Progenitor cell of endocrine pancreas (in vitro differentiated cells): ENCODE measurements around the gene RPRD2. TPM values are rescaled to one million over a fixed set of nuclear protein-coding genes. Genes with fewer than 3 reads are reported as not detected.

Experiments
- DNase-seq: peaks from one replicate; pipeline ENCODE4 v3.0.0; 2021; ENCODE audit warnings: low spot score; ENCODE audit not compliant: unreplicated experiment
- H3K27ac Mint-ChIP-seq: 2 replicates; pipeline ENCODE4 v1.8.0; 2021; ENCODE audit warnings: mild to moderate bottlenecking, moderate library complexity, mixed read lengths
- H3K27me3 Mint-ChIP-seq: 2 replicates; pipeline ENCODE4 v1.8.0; 2021; ENCODE audit warnings: mixed read lengths
- H3K36me3 Mint-ChIP-seq: 2 replicates; pipeline ENCODE4 v1.8.0; 2022; ENCODE audit warnings: mixed read lengths; ENCODE audit not compliant: insufficient read depth
- H3K4me1 Mint-ChIP-seq: 2 replicates; pipeline ENCODE4 v1.8.0; 2021; ENCODE audit warnings: low read depth, mixed read lengths
- H3K4me3 Mint-ChIP-seq: 2 replicates; pipeline ENCODE4 v1.8.0; 2021; ENCODE audit warnings: low read depth, mild to moderate bottlenecking, moderate library complexity, mixed read lengths
- H3K9me3 Mint-ChIP-seq: 2 replicates; pipeline ENCODE4 v1.8.0; 2021; ENCODE audit warnings: low read depth, mixed read lengths
- total RNA-seq: library from RNA; stranded (reverse); gene quantifications from 2 replicates; pipeline ENCODE4 v1.2.1, GENCODE V29; 2021
- TF ChIP-seq, protein P1 (sequence below): fragments of 200-600 bp; sonication (generic); IDR thresholded peaks from one replicate; pipeline ENCODE4 v1.5.0; 2021; ENCODE audit warnings: antibody characterized with exemption, mild to moderate bottlenecking; ENCODE audit not compliant: unreplicated experiment

RPRD2 gene
- total RNA-seq, 1 donor from 2014 or later, result 42.6 TPM

- H3K27ac Mint-ChIP-seq, result peak within 1 kb of the TSS; percentile 93
- DNase-seq, result peak; percentile 92
Observed at GRCh38 chr1:150486966-150487762, 123.2 kb downstream of the RPRD2 start, which contains the start of gene TARS2. TSS of gene TARS2 (plus strand) at chr1:150487419. CDS start at chr1:150487451, 32 bp downstream.

GRCh38 chr1:150487763-150488115 is 123.8 kb downstream of the RPRD2 start:
- Mint-ChIP-seq H3K4me3 (peak overlapping the region; percentile 90), H3K4me1 (peaks cover 8% of the 10 kb centered on the region), H3K27ac (peak overlapping the region; percentile 93), H3K9me3 (no peaks in the 10 kb centered on the region), H3K27me3 (peaks cover 4% of the 10 kb centered on the region), H3K36me3 (peaks cover 12% of the 10 kb centered on the region)
- no peak for DNase-seq
- TF ChIP-seq, protein P1, sequence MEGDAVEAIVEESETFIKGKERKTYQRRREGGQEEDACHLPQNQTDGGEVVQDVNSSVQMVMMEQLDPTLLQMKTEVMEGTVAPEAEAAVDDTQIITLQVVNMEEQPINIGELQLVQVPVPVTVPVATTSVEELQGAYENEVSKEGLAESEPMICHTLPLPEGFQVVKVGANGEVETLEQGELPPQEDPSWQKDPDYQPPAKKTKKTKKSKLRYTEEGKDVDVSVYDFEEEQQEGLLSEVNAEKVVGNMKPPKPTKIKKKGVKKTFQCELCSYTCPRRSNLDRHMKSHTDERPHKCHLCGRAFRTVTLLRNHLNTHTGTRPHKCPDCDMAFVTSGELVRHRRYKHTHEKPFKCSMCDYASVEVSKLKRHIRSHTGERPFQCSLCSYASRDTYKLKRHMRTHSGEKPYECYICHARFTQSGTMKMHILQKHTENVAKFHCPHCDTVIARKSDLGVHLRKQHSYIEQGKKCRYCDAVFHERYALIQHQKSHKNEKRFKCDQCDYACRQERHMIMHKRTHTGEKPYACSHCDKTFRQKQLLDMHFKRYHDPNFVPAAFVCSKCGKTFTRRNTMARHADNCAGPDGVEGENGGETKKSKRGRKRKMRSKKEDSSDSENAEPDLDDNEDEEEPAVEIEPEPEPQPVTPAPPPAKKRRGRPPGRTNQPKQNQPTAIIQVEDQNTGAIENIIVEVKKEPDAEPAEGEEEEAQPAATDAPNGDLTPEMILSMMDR, result no peak

More at GRCh38 chr1:150486966-150487762, 123.2 kb downstream of the RPRD2 start, which contains the start of gene TARS2:
- Mint-ChIP-seq H3K27me3 (peaks cover 4% of the 10 kb centered on the region), H3K4me1 (peaks cover 8% of the 10 kb centered on the region), H3K4me3 (peak within 1 kb of the TSS; percentile 90), H3K36me3 (peaks cover 11% of the 10 kb centered on the region), H3K9me3 (no peaks in the 10 kb centered on the region)
- TF ChIP-seq, protein P1, result peak; percentile 18

GRCh38 chr1:150493175-150493574 is 129.2 kb downstream of the RPRD2 start:
- peaks cover 17% of the 10 kb centered on the region for H3K36me3 Mint-ChIP-seq
- TF ChIP-seq, protein P1, result no peak
- DNase-seq, result no peak
- H3K27ac Mint-ChIP-seq, result no peak overlapping the region
- no peak overlapping the region for H3K4me3 Mint-ChIP-seq
- H3K4me1 Mint-ChIP-seq, result peaks cover 2% of the 10 kb centered on the region
- H3K27me3 Mint-ChIP-seq, result no peaks in the 10 kb centered on the region
- H3K9me3 Mint-ChIP-seq, result no peaks in the 10 kb centered on the region

DNA sequence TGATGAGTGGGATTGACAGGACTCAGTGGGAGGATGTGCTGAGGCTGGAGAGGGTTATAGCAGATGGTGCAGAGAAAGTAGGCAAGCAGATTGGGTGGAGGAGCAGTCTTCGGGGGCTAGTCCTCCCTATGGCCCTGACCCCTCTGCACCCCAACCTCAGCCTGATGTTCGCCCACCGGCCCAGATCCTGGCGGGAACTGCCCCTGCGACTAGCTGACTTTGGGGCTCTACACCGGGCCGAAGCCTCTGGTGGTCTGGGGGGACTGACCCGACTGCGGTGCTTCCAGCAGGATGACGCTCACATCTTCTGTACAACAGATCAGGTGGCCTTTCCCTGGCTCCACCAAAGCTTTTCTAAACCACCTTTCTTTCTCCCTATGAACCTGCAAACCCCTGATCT is 134.4 kb downstream of the RPRD2 start:
- Mint-ChIP-seq H3K4me1 (no peaks in the 10 kb centered on the region), H3K27me3 (no peaks in the 10 kb centered on the region), H3K4me3 (no peak overlapping the region), H3K36me3 (peaks cover 17% of the 10 kb centered on the region), H3K27ac (no peak overlapping the region), H3K9me3 (no peaks in the 10 kb centered on the region)
- TF ChIP-seq, protein P1, result no peak
- no peak for DNase-seq

DNA sequence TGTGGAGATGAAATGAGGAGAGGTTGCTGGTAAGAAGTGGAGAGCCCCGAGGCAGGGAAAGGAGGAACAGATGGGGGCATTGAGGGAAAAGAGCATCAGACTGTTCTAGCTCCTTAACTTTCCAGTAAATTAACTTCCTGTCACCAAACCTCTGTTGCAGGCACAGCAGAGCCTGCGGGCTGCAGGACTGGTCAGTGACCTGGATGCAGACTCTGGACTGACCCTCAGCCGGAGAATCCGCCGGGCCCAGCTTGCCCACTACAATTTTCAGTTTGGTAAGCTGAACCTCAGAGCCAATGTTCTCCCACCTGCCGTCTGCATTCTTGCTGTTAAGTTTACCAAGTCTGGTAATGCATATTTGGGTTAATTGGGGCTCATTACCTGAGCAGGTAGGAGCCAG is 141.5 kb downstream of the RPRD2 start:
- Mint-ChIP-seq H3K27ac (no peak overlapping the region), H3K4me3 (no peak overlapping the region), H3K4me1 (peaks cover 2% of the 10 kb centered on the region), H3K9me3 (no peaks in the 10 kb centered on the region), H3K27me3 (no peaks in the 10 kb centered on the region), H3K36me3 (peaks cover 14% of the 10 kb centered on the region)
- TF ChIP-seq, protein P1, result no peak
- no peak for DNase-seq
